Thyroid gland (tissue), 4 donors: ENCODE results near the gene ARMC9.

Experiments used
- POLR2A ChIP-seq, 2 donors: fragments of 450-650 bp; IDR thresholded peaks; one replicate each; pipeline ENCODE4 v1.6.1; 2017; ENCODE audit warnings: antibody characterized with exemption in 2 of 2, mild to moderate bottlenecking in 2 of 2, moderate library complexity in 1 of 2
- TF ChIP-seq, protein P1 (sequence below), 6 experiments: fragments of 200-600 bp in 3 of 6; fragments of 450-650 bp in 3 of 6; sonication (generic) in 3 of 6; IDR thresholded peaks; one replicate each; pipeline ENCODE4 v1.5.1; 2016 to 2019; ENCODE audit warnings: antibody characterized with exemption in 6 of 6, mild to moderate bottlenecking in 2 of 6, inconsistent platforms in 1 of 6, moderate library complexity in 1 of 6

DNA sequence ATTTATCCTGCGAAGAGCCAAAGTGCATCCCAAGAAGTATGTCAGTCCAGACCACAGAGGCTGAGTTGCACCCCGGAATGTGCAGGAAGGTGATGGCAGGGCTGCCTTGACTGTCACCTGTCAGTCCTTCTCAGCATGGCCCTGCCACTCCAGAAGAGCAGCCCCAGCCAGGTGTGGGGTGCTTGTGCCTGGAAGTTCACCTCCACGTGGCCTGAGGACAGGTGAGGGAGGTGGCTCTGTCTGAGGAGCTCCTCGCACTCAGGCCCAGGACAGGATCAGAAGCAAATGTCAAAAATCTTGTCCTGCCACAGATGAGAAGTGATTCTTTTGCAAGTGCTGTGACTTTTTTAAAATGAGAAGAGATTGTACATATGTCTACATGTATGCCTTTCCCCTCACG, 165.6 kb downstream of the ARMC9 start:
- TF ChIP-seq, protein P1, sequence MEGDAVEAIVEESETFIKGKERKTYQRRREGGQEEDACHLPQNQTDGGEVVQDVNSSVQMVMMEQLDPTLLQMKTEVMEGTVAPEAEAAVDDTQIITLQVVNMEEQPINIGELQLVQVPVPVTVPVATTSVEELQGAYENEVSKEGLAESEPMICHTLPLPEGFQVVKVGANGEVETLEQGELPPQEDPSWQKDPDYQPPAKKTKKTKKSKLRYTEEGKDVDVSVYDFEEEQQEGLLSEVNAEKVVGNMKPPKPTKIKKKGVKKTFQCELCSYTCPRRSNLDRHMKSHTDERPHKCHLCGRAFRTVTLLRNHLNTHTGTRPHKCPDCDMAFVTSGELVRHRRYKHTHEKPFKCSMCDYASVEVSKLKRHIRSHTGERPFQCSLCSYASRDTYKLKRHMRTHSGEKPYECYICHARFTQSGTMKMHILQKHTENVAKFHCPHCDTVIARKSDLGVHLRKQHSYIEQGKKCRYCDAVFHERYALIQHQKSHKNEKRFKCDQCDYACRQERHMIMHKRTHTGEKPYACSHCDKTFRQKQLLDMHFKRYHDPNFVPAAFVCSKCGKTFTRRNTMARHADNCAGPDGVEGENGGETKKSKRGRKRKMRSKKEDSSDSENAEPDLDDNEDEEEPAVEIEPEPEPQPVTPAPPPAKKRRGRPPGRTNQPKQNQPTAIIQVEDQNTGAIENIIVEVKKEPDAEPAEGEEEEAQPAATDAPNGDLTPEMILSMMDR (IDR thresholded peaks at IDR 0.05), result no peak
- no peak for TF ChIP-seq POLR2A (IDR thresholded peaks at IDR 0.05)
